DOHH2 (cell line): ENCODE data around the gene SCN5A.

Experiments
- EZH2phosphoT487 ChIP-seq: fragments of 200-600 bp; sonication (generic); IDR thresholded peaks from 2 replicates; pipeline ENCODE4 v1.6.1; 2017; ENCODE audit warnings: borderline replicate concordance, mild to moderate bottlenecking, antibody characterized with exemption, low read length, moderate library complexity, mixed read lengths
- TF ChIP-seq, protein P1 (sequence below): fragments of 200-600 bp; sonication (generic); IDR thresholded peaks from one replicate; pipeline ENCODE4 v1.5.1; 2014; ENCODE audit warnings: antibody characterized with exemption, mild to moderate bottlenecking, low read depth, low read length; ENCODE audit not compliant: poor library complexity, severe bottlenecking

DNA sequence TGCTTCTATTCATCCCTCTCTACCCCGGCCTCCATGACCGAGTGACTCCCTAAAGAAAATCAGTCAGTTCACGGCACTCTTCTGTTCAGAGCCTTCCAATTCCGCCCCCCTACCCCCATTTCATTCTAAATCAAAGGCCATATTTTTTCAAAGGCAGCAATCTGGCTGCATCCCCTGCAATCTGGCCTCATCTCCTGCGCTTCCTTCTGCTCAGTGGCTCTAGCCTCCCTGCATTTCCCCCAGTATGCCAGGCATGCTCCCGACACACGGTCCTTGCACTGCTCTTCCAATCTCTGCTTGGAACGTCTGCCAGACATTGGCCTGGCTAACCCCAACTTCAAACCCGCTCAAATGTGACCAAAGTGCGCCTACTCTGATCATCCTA is 85.6 kb downstream of the SCN5A start:
- TF ChIP-seq, protein P1, sequence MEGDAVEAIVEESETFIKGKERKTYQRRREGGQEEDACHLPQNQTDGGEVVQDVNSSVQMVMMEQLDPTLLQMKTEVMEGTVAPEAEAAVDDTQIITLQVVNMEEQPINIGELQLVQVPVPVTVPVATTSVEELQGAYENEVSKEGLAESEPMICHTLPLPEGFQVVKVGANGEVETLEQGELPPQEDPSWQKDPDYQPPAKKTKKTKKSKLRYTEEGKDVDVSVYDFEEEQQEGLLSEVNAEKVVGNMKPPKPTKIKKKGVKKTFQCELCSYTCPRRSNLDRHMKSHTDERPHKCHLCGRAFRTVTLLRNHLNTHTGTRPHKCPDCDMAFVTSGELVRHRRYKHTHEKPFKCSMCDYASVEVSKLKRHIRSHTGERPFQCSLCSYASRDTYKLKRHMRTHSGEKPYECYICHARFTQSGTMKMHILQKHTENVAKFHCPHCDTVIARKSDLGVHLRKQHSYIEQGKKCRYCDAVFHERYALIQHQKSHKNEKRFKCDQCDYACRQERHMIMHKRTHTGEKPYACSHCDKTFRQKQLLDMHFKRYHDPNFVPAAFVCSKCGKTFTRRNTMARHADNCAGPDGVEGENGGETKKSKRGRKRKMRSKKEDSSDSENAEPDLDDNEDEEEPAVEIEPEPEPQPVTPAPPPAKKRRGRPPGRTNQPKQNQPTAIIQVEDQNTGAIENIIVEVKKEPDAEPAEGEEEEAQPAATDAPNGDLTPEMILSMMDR: no peak
- TF ChIP-seq EZH2phosphoT487: no peak
